Bronchial epithelial cell (primary cell): Measurements from ENCODE around the gene FBXO40. TPM values are rescaled to one million over a fixed set of nuclear protein-coding genes. Genes with fewer than 3 reads are reported as not detected.

Experiments used
- DNase-seq: peaks from one replicate; pipeline ENCODE4 v3.0.0-alpha.2; 2010; ENCODE audit warnings: low read depth
- FAIRE-seq: peaks from 2 replicates; lab custom pipeline; 2011; peaks lifted over from hg19 to GRCh38; lab: Jason Lieb, UNC
- H3K27me3 ChIP-seq: 2 replicates; pipeline ENCODE4 v1.5.1; 2011; ENCODE audit warnings: low read length; ENCODE audit not compliant: control insufficient read depth, insufficient read depth
- H3K36me3 ChIP-seq: 2 replicates; pipeline ENCODE4 v1.5.1; 2011; ENCODE audit warnings: low read length; ENCODE audit not compliant: control insufficient read depth, insufficient read depth
- H3K4me3 ChIP-seq: 2 replicates; pipeline ENCODE4 v1.5.1; 2011; ENCODE audit warnings: mild to moderate bottlenecking, low read depth, low read length, control low read depth
- total RNA-seq: library from RNA; depleted of rRNA; stranded (reverse); fragments of >200 nt; gene quantifications from 2 replicates; pipeline ENCODE4 v1.2.1, GENCODE V29; 2014
- TF ChIP-seq, protein P1 (sequence below): IDR thresholded peaks from 2 replicates; pipeline ENCODE4 v1.5.1; 2011; ENCODE audit warnings: mild to moderate bottlenecking, moderate library complexity, low read length, control low read depth, inconsistent platforms; ENCODE audit not compliant: insufficient read depth, severe bottlenecking

FBXO40 gene
- total RNA-seq, 1 donor from 2014 or later: not detected

DNA sequence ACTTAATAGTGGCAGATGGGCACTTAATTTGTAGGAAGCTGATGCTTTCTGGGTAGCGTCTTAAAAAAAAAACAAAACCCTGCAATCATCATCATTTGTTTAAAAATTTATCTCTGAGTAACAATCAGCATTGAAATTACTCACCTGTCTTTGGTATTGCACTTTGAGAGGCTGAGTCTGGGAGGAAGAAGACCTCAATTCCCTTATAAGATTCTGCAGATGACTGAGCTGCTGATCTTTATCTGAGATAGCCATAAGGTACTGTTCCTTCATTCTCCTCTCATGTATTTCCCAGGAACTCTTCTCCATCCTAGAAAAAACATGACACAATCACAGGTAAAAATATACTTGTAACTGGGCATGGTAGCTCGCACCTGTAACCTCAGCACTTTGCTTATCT, 84.0 kb downstream of the FBXO40 start:
- TF ChIP-seq, protein P1, sequence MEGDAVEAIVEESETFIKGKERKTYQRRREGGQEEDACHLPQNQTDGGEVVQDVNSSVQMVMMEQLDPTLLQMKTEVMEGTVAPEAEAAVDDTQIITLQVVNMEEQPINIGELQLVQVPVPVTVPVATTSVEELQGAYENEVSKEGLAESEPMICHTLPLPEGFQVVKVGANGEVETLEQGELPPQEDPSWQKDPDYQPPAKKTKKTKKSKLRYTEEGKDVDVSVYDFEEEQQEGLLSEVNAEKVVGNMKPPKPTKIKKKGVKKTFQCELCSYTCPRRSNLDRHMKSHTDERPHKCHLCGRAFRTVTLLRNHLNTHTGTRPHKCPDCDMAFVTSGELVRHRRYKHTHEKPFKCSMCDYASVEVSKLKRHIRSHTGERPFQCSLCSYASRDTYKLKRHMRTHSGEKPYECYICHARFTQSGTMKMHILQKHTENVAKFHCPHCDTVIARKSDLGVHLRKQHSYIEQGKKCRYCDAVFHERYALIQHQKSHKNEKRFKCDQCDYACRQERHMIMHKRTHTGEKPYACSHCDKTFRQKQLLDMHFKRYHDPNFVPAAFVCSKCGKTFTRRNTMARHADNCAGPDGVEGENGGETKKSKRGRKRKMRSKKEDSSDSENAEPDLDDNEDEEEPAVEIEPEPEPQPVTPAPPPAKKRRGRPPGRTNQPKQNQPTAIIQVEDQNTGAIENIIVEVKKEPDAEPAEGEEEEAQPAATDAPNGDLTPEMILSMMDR: no peak
- Histone ChIP-seq H3K27me3 (no peaks in the 10 kb centered on the region), H3K36me3 (peaks cover 18% of the 10 kb centered on the region), H3K4me3 (no peak overlapping the region)
- no peak for FAIRE-seq
- DNase-seq: no peak

Other genes with a start within 250 kb of the FBXO40 start
- 0.79 and 1.3 TPM in 2 replicates for gene POLQ, start 47.4 kb upstream of the FBXO40 start, total RNA-seq
- gene ARGFX, start 25.4 kb upstream of the FBXO40 start, total RNA-seq: not detected in 2 replicates
- 6.3 and 10.4 TPM in 2 replicates for gene HCLS1, start 67.5 kb downstream of the FBXO40 start, total RNA-seq
- gene GOLGB1, start 156.4 kb downstream of the FBXO40 start, total RNA-seq: 30.0 and 45.2 TPM in 2 replicates
- 25.6 and 34.0 TPM in 2 replicates for gene IQCB1, start 241.7 kb downstream of the FBXO40 start, total RNA-seq
- 5.6 and 7.9 TPM in 2 replicates for gene EAF2, start 241.8 kb downstream of the FBXO40 start, total RNA-seq